Measurements from ENCODE around the gene TMCC2.
A peak's percentile ranks its signal among the peaks of the same experiment; 100 is the strongest.

The TMCC2 gene

DNA sequence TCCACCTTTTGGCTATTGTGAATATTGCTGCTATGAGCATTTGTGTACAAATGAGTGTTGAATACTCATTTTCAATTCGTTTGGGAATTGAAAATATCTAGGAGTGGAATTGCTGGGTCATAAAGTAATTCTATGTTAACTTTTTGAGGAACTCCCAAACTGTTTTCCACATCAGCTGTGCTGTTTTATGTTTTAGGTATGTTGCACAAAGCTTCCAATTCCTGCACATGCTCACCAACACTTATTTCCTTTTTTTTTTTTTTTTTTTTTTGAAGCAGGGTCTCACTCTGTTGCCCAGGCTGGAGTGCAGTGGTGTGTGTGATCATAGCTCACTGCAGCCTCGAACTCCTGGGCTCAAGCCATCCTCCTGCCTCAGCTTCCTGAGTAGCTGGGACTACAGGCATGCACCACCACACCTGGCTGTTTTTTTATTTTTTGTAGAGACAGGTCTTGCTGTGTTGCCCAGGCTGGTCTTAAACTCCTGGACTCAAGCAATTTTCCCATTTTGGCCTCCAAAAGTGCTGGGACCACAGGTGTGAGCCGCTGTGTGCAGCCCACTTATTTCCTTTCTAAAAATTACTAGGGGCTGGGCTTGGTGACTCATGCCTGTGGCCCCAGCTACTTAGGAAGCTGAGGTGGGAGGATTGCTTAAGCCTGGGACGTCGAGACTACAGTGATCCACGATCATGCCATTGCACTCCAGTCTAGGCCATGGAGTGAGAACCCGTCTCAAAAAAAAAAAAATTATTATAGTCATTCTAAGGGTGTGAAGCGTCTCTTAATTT is 33.4 kb downstream of the TMCC2 start:
- H3K4me3 ChIP-seq (ENCODE audit: extremely low read depth, insufficient read depth, low read length, poor library complexity, severe bottlenecking) = no peak overlapping the region
- 80 to 95% methylated on average over 4 of the region's 8 CpGs for WGBS, 2 experiments (ENCODE audit: insufficient coverage in 2 of 2)

DNA sequence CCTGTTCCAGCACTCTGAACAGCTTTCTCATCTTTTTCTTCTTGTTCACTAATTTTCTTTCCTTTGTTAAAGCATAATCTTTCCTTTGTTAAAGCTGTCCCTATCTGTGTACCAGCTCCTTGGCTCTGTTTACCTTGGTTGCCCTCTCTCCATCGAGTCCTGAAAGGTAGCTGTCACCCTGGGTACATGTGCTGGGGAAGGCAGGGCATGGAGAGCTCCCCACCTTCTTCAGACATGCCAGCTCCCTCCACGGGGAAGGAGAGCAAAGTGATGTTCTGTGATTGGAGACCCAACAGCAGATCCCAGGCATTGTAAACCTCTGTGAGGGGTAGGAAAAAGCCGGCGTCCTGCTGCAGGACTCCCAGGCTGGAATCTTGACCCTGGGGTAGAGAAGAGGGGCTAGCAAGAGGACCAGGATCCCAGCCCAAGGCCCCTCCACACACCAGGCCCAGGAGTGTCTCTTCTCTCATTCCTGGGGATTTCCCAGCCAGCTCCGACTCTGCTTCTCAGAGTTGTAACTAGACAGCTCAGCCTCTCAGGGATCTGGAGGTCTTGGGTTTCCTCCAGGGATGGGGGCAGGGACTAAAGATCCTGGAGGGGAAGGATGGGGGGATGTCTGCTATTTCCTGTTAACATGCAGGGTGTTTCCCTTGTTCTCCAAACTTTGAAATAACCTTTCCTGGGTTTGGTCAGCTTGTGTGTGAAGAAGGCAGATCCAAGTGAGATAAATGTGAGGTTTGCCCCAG is 34.4 kb downstream of the TMCC2 start:
- Histone ChIP-seq H3K4me1 (ENCODE audit: control insufficient read depth, insufficient read depth, low read length, poor library complexity, severe bottlenecking) (peaks cover 48% of the 10 kb centered on the region), H3K4me3 (ENCODE audit: extremely low read depth, insufficient read depth, low read length, poor library complexity, severe bottlenecking) (no peak overlapping the region), H3K9me3 (ENCODE audit: control insufficient read depth, low read length) (no peaks in the 10 kb centered on the region), H3K36me3 (ENCODE audit: control insufficient read depth, insufficient read depth, low read length) (no peaks in the 10 kb centered on the region), H3K27ac (ENCODE audit: low read depth, low read length, severe bottlenecking) (peak overlapping the region; percentile 70)
- WGBS, 2 experiments (ENCODE audit: insufficient coverage in 2 of 2) = 40 to 57% methylated on average over 4 of the region's 5 CpGs

More for the DNA sequence above, 33.4 kb downstream of the TMCC2 start:
- Histone ChIP-seq H3K4me1 (ENCODE audit: control insufficient read depth, insufficient read depth, low read length, poor library complexity, severe bottlenecking) (peaks cover 41% of the 10 kb centered on the region), H3K27ac (ENCODE audit: low read depth, low read length, severe bottlenecking) (no peak overlapping the region), H3K36me3 (ENCODE audit: control insufficient read depth, insufficient read depth, low read length) (no peaks in the 10 kb centered on the region), H3K9me3 (ENCODE audit: control insufficient read depth, low read length) (no peaks in the 10 kb centered on the region)

DNA sequence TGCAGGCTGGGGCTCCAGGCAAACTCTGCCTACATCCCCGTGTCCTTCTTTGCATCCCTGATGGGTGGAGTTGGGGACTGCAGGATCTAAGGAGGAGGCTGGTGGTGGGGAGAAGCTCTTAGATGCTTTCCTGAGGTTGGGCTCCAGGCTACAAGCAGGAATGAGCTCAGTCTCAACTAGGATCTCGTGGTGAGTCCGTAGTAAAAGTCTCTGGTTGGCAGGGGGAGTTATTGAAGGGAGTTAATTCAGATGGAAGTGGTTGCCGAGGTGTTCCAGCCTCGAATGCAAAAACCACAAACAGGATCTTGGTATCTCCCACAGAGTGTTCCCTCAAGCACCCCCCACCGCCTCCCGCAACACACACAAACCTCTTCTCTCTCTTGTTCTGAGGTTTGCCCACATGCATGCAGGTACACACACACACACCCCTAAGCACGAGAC is 35.0 kb downstream of the TMCC2 start:
- Histone ChIP-seq H3K4me3 (ENCODE audit: extremely low read depth, insufficient read depth, low read length, poor library complexity, severe bottlenecking) (no peak overlapping the region), H3K27ac (ENCODE audit: low read depth, low read length, severe bottlenecking) (peak overlapping the region; percentile 70), H3K36me3 (ENCODE audit: control insufficient read depth, insufficient read depth, low read length) (no peaks in the 10 kb centered on the region), H3K4me1 (ENCODE audit: control insufficient read depth, insufficient read depth, low read length, poor library complexity, severe bottlenecking) (peaks cover 54% of the 10 kb centered on the region), H3K9me3 (ENCODE audit: control insufficient read depth, low read length) (no peaks in the 10 kb centered on the region)
- 72 to 95% methylated on average over 3 to 4 of the region's 8 CpGs for WGBS, 2 experiments (ENCODE audit: insufficient coverage in 2 of 2)

DNA sequence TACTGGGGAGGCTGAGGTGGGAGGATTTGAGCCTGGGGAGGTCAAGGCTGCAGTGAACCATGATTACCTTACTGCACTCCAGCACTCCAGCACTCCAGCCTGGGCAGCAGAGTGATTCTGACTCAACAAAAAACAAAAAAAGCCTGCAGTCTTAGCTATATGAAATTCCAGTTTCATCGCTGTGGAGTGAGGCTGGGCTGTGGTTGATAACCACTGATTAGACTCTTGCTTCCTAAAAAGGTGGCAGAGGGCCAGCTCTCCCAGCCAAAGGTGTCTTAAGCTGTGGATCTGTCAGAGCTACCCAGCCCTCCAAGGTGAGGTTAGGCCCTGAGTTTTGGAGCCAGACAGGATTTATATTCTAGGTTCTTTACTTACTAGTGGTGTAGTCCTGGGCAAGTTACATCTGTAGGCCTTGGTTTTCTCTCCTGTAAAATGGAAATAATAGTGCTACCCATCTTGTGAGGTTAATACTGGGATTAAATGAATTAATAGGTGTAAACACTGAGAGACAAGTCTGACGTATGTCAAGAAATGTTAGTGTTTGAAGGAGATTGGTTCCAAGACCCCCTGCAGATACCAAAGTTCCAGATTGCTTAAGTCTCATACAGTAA is 35.9 kb downstream of the TMCC2 start:
- 94 to 100% methylated on average over 1 to 2 of the region's 2 CpGs for WGBS, 2 experiments (ENCODE audit: insufficient coverage in 2 of 2)
- Histone ChIP-seq H3K36me3 (ENCODE audit: control insufficient read depth, insufficient read depth, low read length) (no peaks in the 10 kb centered on the region), H3K9me3 (ENCODE audit: control insufficient read depth, low read length) (no peaks in the 10 kb centered on the region), H3K27ac (ENCODE audit: low read depth, low read length, severe bottlenecking) (no peak overlapping the region), H3K4me3 (ENCODE audit: extremely low read depth, insufficient read depth, low read length, poor library complexity, severe bottlenecking) (no peak overlapping the region), H3K4me1 (ENCODE audit: control insufficient read depth, insufficient read depth, low read length, poor library complexity, severe bottlenecking) (peaks cover 55% of the 10 kb centered on the region)

DNA sequence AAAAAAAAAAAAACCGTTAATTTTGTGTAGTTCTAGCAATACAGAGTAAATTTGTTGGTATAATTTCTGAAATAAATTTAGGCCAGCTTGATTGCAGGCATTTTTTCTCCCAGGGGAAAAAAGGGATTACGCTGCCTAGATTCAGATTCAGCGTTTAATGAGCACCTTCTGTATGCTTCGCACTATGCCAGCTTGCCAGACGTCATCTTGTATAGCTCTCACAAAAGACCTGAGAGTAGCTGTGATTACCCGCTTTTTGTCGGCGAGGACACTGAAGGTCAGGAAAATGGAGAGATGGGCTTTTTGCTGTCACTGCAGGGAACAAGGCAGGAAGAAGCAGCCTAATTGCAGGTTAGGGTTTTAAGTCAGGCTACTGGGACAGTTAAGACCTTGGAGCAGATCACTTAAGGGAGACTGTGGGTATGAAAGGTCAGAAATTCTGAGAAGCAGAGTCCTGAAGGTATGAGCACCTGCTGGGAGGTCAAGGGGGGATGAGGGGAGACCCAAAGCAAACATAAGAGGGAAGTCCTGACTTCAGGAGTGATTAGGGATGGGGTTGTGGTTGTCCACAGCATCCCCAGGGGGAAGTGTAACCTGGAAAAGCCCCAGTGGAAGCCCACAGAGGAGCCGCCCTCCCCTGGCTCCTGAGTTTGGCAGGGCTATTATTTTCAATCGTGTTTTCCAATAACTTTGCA is 39.0 kb downstream of the TMCC2 start:
- Histone ChIP-seq H3K27ac (ENCODE audit: low read depth, low read length, severe bottlenecking) (no peak overlapping the region), H3K36me3 (ENCODE audit: control insufficient read depth, insufficient read depth, low read length) (no peaks in the 10 kb centered on the region), H3K4me3 (ENCODE audit: extremely low read depth, insufficient read depth, low read length, poor library complexity, severe bottlenecking) (no peak overlapping the region), H3K9me3 (ENCODE audit: control insufficient read depth, low read length) (no peaks in the 10 kb centered on the region), H3K4me1 (ENCODE audit: control insufficient read depth, insufficient read depth, low read length, poor library complexity, severe bottlenecking) (peaks cover 45% of the 10 kb centered on the region)
- WGBS, 2 experiments (ENCODE audit: insufficient coverage in 2 of 2) = 87 to 93% methylated on average over 9 to 10 of the region's 10 CpGs

DNA sequence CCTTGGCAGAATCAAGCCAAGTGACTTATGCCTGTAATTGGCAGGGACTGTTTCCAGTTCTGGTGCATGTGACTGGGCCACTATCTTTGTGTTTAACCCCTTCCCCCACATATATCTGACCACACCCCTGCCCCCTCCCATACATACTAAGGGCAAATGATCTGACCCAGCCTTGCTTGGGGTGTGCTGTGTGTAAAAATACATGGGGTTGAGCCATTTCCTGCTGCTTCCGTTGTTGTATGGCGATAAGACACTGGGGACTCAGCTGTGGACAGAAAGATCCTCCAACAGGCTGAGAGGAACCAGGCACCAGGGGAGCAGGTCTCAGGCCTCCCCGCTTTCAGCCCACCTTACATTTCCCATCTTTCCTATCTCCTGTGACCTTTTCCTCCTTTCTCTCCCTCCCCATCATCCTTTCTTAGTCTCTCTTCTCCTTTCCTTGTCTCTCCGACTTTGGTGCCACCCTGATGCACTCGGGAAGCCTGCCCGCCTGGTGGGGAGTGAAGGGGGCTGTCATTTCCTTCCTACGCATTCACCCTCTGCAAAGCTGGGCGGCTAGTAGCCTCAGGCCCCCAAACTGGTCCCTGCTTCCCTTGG is 39.7 kb downstream of the TMCC2 start:
- 88 to 94% methylated on average over 3 to 4 of the region's 8 CpGs for WGBS, 2 experiments (ENCODE audit: insufficient coverage in 2 of 2)
- Histone ChIP-seq H3K9me3 (ENCODE audit: control insufficient read depth, low read length) (no peaks in the 10 kb centered on the region), H3K27ac (ENCODE audit: low read depth, low read length, severe bottlenecking) (no peak overlapping the region), H3K4me1 (ENCODE audit: control insufficient read depth, insufficient read depth, low read length, poor library complexity, severe bottlenecking) (peaks cover 39% of the 10 kb centered on the region), H3K4me3 (ENCODE audit: extremely low read depth, insufficient read depth, low read length, poor library complexity, severe bottlenecking) (no peak overlapping the region), H3K36me3 (ENCODE audit: control insufficient read depth, insufficient read depth, low read length) (no peaks in the 10 kb centered on the region)

DNA sequence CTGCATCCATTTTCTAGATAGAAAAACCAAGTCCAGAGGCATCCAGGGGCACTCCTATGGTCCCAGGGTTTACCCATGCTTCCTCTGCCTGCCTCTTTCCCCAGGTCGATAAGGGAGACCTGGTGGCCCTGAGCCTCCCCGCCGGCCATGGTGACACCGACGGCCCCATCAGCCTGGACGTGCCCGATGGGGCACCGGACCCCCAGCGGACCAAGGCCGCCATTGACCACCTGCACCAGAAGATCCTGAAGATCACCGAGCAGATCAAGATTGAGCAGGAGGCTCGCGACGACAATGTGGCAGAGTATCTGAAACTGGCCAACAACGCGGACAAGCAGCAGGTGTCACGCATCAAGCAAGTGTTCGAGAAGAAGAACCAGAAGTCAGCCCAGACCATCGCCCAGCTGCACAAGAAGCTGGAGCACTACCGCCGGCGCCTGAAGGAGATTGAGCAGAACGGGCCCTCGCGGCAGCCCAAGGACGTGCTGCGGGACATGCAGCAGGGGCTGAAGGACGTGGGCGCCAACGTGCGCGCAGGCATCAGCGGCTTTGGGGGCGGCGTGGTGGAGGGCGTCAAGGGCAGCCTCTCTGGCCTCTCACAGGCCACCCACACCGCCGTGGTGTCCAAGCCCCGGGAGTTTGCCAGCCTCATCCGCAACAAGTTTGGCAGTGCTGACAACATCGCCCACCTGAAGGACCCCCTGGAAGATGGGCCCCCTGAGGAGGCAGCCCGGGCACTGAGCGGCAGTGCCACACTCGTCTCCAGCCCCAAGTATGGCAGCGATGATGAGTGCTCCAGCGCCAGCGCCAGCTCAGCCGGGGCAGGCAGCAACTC is 41.3 kb downstream of the TMCC2 start:
- H3K27ac ChIP-seq (ENCODE audit: low read depth, low read length, severe bottlenecking) = no peak overlapping the region
- peaks cover 32% of the 10 kb centered on the region for H3K4me1 ChIP-seq (ENCODE audit: control insufficient read depth, insufficient read depth, low read length, poor library complexity, severe bottlenecking)
- H3K4me3 ChIP-seq (ENCODE audit: extremely low read depth, insufficient read depth, low read length, poor library complexity, severe bottlenecking) = no peak overlapping the region
- WGBS, 2 experiments (ENCODE audit: insufficient coverage in 2 of 2) = 95 to 97% methylated on average over 48 of the region's 48 CpGs
- no peaks in the 10 kb centered on the region for H3K9me3 ChIP-seq (ENCODE audit: control insufficient read depth, low read length)
- H3K36me3 ChIP-seq (ENCODE audit: control insufficient read depth, insufficient read depth, low read length) = no peaks in the 10 kb centered on the region

DNA sequence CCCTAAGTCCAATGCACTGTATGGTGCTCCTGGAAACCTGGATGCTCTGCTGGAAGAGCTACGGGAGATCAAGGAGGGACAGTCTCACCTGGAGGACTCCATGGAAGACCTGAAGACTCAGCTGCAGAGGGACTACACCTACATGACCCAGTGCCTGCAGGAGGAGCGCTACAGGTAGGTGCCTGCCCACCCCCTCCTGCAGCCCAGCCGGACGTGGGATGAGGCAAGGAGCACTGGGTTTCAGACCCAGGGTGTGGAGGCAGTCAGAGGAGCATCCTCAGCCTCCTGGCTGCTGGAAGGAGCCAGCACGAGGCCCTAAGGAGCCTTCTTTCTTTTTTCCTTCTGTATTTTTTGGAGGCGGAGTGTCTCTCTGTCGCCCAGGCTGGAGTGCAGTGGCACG is 42.0 kb downstream of the TMCC2 start:
- WGBS, 2 experiments (ENCODE audit: insufficient coverage in 2 of 2) = 89 to 93% methylated on average over 7 to 8 of the region's 8 CpGs
- peaks cover 32% of the 10 kb centered on the region for H3K4me1 ChIP-seq (ENCODE audit: control insufficient read depth, insufficient read depth, low read length, poor library complexity, severe bottlenecking)
- no peak overlapping the region for H3K4me3 ChIP-seq (ENCODE audit: extremely low read depth, insufficient read depth, low read length, poor library complexity, severe bottlenecking)
- no peaks in the 10 kb centered on the region for H3K36me3 ChIP-seq (ENCODE audit: control insufficient read depth, insufficient read depth, low read length)
- no peak overlapping the region for H3K27ac ChIP-seq (ENCODE audit: low read depth, low read length, severe bottlenecking)
- H3K9me3 ChIP-seq (ENCODE audit: control insufficient read depth, low read length) = no peaks in the 10 kb centered on the region

DNA sequence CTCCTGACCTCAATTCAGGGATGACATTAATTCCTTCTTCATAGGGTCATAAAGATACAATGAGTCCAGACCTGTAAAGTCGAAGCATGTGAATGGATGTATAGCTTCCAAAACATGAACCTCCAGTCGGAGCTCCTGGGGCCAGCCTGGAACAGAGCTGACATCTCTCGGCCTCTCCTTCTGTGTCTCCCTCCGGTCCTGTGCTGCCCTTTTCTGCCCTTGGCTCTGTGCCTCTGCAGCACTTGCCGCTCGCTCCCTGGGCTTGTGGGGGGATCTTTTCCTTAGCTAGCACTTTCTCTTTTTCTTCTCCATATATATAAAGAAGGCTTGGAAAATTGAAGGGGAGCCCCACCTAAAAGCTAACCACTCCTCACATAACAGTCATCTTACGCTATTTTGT is 42.5 kb downstream of the TMCC2 start:
- Histone ChIP-seq H3K4me3 (ENCODE audit: extremely low read depth, insufficient read depth, low read length, poor library complexity, severe bottlenecking) (no peak overlapping the region), H3K9me3 (ENCODE audit: control insufficient read depth, low read length) (no peaks in the 10 kb centered on the region), H3K27ac (ENCODE audit: low read depth, low read length, severe bottlenecking) (no peak overlapping the region), H3K36me3 (ENCODE audit: control insufficient read depth, insufficient read depth, low read length) (no peaks in the 10 kb centered on the region), H3K4me1 (ENCODE audit: control insufficient read depth, insufficient read depth, low read length, poor library complexity, severe bottlenecking) (peaks cover 32% of the 10 kb centered on the region)
- WGBS, 2 experiments (ENCODE audit: insufficient coverage in 2 of 2) = 93 to 96% methylated on average over 3 of the region's 7 CpGs

Measured in mesodermal cell (in vitro differentiated cells).